DMS153 treated with DMSO at 0.1 percent for 48 hours (cell line): ENCODE results near the gene POU1F1.
"Not testable (repeated sequence)": the region's sequence is repeated elsewhere in the genome, so short reads cannot be mapped to it uniquely, and the experiment has no call there.

Experiments
- DNase-seq: peaks from one replicate; lab custom pipeline; 2025; ENCODE audit not compliant: unreplicated experiment; lab: John Stamatoyannopoulos, UW

POU1F1 gene

DNA sequence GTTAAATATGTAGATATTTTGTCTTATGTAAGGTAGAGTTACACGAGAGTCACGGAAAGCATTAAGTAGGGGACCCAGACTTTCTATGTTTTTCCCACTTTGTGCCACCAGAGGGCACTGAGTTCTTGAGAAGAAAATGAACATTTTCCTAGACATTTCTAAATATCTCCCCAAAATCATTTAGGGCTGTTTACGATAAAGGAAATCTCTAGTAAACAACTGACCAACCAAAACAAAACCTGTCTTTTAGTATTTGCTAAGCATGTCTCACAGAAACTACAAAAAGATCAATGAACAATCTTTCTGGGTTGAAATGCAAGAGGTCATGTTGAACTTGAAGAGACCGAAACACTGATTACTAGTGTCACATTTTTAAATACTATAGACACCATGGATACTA lies 16.1 kb downstream of the POU1F1 start:
- peak; percentile 47 for DNase-seq

DNA sequence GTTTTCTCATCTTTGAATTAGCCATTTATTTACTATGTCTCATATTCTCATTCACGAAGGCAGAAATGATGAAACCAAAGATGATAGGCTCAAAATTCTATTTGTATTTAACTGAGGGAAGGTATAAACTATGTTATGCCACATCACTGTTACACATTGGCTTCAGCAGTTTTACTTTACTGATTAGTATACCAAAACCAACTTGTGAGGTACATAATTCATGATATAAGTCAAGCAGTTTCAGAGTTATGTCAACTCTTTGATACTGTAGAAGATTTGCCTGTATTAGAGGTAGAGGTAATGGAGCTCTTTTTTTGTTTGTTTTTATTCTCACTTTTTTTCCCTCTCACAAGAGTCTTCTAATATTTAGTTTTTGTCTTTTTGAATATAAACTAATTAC lies 26.4 kb downstream of the POU1F1 start:
- no peak for DNase-seq

DNA sequence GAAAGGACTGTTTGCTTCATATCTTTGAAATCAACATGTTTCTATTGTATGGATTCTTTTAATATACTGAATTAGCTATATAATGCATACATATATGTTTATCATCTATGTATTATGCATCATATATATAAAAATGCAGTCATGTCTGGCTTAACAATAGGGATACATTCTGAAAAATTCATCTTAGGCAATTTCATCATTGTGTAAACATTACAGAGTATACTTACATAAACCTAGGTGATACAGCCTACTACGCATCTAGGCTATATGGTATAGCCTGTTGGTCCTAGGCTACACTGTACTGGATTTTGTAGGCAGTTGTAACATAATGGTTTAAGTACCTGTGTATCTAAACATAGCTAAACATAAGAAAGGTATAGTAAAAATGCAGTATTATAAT lies 27.6 kb downstream of the POU1F1 start:
- DNase-seq: no peak

DNA sequence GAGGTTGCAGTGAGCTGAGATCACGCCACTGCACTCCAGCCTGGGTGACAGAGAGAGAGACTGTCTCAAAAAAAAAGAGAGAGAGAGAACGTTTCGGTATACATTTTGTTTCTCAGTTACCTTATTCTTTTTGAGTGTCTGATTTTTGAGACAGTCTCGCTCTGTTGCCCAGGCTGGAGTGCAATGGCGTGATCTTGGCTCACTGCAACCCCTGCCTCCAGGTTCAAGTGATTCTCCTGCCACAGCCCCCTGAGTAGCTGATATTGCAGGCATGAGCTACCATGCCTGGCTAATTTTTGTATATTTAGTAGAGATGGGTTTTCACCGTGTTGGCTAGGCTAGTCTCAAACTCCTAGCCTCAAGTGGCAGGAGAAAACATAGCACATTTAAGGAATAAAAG lies 28.2 kb downstream of the POU1F1 start:
- DNase-seq: not testable (repeated sequence)

DNA sequence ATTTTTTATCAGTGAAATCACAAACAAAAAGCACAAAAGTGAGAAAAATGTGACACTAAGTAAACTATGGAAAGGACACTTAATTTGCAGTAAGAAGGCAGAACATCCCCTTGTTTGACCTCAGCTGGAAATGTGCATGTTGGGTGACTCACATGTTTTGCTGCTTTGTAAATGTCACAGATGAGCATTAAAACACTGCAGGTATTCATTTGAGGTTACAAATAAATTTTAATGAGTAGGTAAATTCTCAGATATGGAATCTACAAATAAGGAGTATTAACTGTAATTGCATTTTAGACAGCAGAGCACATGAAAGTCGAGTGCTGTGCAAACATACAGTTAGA lies 29.0 kb downstream of the POU1F1 start:
- no peak for DNase-seq

DNA sequence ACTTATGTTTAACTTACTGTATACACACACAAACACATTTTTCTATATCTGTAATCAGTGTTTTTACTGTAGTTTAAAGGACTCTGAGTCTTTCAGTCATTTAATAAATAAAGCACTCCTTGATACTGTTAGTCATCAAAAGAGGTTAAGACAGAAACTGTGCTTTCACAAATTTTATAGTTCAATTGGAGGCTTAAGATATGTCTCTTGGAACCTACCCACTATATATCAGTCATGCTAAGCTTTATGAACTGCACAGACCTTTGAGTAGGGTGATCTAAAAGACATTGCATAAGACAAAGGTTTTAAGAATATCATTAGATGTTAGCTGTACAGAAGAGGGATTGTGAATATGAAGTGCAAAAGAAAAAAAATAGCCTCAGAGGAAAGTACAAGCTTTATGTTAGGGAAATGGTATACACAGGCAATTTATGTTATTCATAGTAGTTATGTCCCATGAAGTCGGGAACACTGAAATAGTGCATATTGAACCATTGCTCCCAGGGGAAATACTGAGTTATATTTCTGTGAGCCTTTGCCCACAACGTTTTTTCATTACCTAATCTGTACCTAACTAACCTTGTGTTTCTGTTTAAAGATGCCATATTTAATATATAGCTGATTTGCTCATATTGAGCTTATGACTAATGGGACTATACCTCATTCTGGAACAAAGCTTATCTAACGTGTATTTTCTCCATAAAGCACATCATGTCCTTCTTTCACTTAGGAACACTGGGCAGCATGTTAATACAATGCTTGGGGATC lies 29.5 kb downstream of the POU1F1 start:
- DNase-seq: no peak

DNA sequence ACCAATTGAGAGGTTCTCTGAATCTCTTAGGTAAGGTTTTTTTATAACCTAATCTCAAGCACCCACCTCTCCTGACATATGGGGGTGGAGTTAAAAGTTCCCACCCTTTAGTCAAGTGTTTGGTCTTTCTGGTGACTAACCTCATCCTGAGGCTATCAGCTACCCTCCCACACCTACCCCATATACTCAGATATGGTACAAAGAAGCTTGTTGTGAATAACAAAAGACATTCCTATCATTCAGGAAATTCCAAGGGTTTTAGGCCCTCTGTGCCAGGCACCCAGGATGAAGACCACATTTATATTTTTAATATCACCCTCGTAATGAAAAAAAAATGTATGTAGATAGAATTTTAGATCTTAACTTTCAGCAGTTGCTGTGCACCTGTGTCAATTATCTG lies 40.3 kb downstream of the POU1F1 start:
- no peak for DNase-seq

DNA sequence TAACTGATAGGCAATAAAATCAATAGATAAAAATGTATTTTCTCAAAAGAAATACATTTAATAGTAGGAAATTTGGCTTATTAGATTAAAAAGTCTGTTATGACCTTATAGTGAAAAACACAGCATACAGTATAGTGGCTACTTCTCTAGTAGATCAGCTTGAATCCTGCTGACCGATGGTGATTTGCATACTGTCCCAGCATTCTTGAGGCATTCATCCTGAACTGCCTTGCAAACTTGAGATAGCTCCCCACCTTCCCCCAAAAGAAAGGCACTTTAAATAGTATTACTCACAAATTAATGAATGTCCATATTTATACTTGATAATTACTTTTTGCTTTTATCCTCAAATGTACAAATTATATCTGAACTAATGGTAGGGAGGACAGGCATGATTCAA lies 42.6 kb downstream of the POU1F1 start:
- no peak for DNase-seq

DNA sequence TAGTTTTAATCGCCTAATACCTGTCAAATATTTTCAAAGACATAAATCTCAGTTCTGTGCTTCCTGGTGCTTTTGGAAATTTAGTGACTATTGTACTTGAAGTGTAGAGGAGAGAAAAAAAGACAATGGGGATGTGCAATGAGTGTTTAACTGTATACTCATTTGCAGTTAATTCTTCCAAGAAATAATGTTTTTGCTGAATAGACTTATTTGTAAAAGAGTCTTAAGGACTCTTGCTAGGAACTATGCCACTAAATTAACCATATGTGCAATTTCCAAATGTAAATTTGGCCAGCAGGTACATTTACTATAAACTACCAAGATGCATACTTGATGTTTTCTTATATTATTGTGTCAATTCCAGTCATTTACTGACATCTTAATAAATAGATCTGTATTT lies 47.3 kb downstream of the POU1F1 start:
- DNase-seq: no peak

DNA sequence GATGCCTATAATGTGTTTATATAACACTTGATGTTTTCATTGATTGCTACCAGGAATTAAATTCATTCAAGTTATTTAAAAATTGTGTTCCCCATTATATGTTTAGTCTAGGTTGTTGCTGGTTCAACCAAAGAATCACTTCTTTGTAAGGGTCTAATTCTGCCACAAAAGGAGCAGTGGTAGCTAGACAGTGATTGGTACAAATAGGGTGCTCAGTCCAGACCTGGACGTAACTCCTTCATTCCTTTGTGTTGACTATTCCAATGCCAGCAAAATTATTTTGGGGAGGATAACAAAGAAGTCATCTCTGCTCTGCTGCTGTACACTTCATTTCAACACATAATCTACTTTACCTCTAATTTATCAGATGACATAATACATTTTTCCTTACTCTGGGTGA lies 48.1 kb downstream of the POU1F1 start:
- no peak for DNase-seq

DNA sequence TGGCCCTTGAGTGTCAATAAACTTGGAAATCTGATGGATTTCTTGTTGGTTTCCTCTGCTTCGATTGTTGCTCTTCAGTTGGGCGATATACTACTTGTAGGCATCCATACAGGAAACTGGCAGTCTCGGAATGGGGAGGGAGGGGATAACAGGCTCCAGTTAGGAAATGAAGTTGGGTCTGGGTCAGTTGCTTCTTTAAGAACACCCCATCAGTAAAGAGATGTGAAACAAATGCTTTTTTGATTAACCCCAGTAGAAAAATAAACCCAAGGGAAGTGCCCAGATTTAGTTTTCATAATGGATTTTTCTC lies 48.6 kb downstream of the POU1F1 start:
- no peak for DNase-seq

DNA sequence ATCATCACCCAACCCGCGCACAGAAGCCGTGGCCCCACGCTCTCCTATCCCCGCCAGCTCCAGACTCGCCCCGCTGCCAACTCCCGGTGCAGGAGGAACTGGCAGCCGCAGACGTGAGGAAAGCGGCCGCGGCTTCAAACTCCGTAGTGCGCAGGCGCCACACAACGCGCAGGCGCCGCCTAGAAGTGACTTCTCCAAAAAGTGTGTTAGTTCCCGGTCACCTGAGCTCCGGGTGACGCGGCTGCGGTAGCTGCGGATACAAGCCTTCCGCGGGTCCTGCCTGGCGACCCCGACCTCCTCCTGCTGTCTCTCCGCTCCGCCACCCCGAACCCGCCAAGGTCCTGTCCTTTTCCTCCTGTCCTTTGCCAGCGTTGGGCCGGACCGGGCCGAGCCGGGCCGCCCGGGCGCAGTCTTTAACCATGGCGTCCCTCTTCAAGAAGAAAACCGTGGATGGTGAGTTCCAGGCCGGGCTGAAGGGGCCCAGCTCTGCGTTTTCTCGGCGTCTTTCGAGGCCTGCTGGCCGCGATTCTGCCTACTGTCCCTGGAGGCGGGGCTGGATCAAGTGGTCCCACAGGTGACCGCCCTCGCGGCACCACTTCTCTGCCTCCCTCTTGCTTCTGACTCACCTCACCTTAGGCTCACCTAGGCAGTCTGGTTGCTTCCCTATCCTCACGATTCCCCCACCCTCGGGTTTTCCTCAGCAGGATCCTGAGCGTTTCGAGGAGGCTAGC lies 49.1 kb downstream of the POU1F1 start, which contains the start of gene CHMP2B:
Gene CHMP2B (plus strand): TSS at position 206 of the 731 bp plus-strand sequence. CDS start 214 bp downstream, at position 420.
- peak; percentile 91 for DNase-seq

DNA sequence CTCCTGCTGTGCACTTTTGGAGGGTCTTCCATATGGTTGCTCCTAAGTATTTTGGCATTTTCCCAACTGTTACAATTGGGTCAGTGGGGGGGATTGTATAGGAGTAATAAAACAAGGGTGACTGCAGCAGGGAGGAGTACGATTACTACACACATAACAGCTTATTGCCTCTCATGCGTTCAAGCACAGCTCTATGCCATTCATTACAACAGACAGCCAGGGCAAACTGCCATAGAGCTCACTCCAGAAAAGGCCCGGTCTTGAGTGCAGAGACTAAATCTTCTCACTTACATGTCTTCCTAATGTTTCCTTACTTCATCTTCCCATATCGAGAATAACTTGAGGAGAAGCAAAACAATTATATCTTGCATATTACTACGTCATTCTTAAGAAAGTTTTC lies 50.7 kb downstream of the POU1F1 start:
- DNase-seq: no peak

DNA sequence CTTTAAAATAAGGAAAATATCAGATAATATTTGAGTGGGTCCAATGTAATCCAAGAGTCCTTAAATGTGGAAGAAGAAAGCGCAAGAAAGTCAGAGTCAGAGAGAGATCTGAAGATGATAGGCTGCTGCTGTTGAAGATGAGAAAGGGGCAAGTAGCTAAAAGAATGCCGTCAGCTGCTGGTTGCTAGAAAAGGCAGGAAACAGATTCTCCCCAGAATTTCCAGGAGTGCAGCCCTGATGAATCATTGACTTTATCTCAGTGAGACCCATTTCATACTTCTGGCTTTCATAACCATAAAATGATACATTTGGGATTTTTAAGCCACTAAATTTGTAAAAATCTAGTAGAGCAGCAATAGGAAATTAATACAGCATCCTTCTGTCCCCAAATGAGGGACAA lies 56.8 kb downstream of the POU1F1 start:
- no peak for DNase-seq

DNA sequence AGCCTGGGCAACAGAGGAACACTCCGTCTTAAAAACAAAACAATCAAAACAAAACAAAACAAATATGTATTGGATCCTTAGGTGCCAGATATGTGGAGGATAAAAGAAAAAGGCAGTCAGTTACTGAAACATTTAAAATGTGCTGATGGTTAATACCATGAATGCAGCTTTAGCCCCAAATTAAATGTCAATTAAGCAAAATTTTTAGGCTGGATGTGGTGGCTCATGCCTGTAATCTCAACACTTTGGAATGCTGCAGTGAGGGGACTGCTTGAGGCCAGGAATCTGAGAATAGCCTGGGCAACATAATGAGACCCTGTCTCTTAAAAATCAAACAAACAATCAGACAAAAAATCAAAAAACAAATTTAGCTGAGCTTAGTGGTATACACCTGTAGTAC lies 57.8 kb downstream of the POU1F1 start:
- no peak for DNase-seq
